HCT116 (cell line): ENCODE results near the gene PKP1. TPM values are rescaled to one million over a fixed set of nuclear protein-coding genes. Genes with fewer than 3 reads are reported as not detected.

Experiments
- ATAC-seq: fragments of 200-7000 bp; cut with Tn5 transposase; 2 replicates; pipeline ENCODE4 v1.9.1; 2020; ENCODE audit warnings: mild to moderate bottlenecking, moderate library complexity
- BruUV-seq: library from RNA; stranded (reverse); fragments of 400-500 nt; replicated peaks from 2 replicates; lab custom pipeline; 2021; lab: Mats Ljungman, UMichigan
- CTCF ChIA-PET: fragments of 300-600 bp; sonication (Branson Sonifier 250); formaldehyde crosslinking; loops from one replicate; lab custom pipeline; 2021; ENCODE audit warnings: antibody characterized with exemption; lab: Charles Lee
- POLR2A ChIA-PET: fragments of 300-600, 350-600 bp; sonication (Branson Sonifier 250); formaldehyde crosslinking; loops from one replicate; lab custom pipeline; 2021; ENCODE audit warnings: antibody characterized with exemption; lab: Charles Lee
- RAD21 ChIA-PET, 2 experiments: fragments of 300-600 bp; sonication (Branson Sonifier 250); formaldehyde crosslinking; loops; one replicate each; lab custom pipeline; 2023; ENCODE audit warnings: low total read pairs in 2 of 2; ENCODE audit not compliant: uncharacterized antibody in 2 of 2, unreplicated experiment in 2 of 2, low non-redundant PET in 1 of 2; lab: Charles Lee
- DNase-seq: peaks from one replicate; pipeline ENCODE4 v3.0.0-alpha.2; 2010; ENCODE audit warnings: low read depth, low spot score
- H2AFZ ChIP-seq: fragments of 200-600 bp; shearing (Covaris generic), sonication (generic); 2 replicates; pipeline ENCODE4 v1.6.1; 2017; ENCODE audit warnings: low read depth, mixed run types, mixed read lengths, antibody characterized with exemption, low read length; ENCODE audit not compliant: poor library complexity, severe bottlenecking
- H3K27ac ChIP-seq: 2 replicates; pipeline ENCODE4 v1.5.1; 2012; ENCODE audit warnings: low read depth, low read length
- H3K27me3 ChIP-seq: fragments of 200-600 bp; sonication (generic); 2 replicates; pipeline ENCODE4 v1.6.1; 2016; ENCODE audit warnings: mixed run types, low read length, mixed read lengths; ENCODE audit not compliant: insufficient read depth
- H3K36me3 ChIP-seq, 2 experiments: fragments of 200-500 bp in 1 of 2; fragments of 200-600 bp in 1 of 2; sonication (Bioruptor generic) in 1 of 2; sonication (generic) in 1 of 2; 2 replicates each; pipeline versions ENCODE4 v1.5.1 to v1.6.1; 2014 to 2016; ENCODE audit warnings: low read length in 2 of 2, inconsistent platforms in 1 of 2, mixed read lengths in 1 of 2, mixed run types in 1 of 2; ENCODE audit not compliant: insufficient read depth in 2 of 2, control insufficient read depth in 1 of 2
- H3K4me1 ChIP-seq, 2 experiments: fragments of 200-600 bp in 1 of 2; sonication (generic) in 1 of 2; 2 replicates each; pipeline versions ENCODE4 v1.5.1 to v1.6.1; 2012 to 2017; ENCODE audit warnings: low read length in 2 of 2, inconsistent platforms in 1 of 2, mild to moderate bottlenecking in 1 of 2, mixed read lengths in 1 of 2, mixed run types in 1 of 2, moderate library complexity in 1 of 2; ENCODE audit not compliant: insufficient read depth in 2 of 2, control insufficient read depth in 1 of 2
- H3K4me2 ChIP-seq: fragments of 200-600 bp; sonication (generic); 2 replicates; pipeline ENCODE4 v1.6.1; 2017; ENCODE audit warnings: mixed run types, low read length, mixed read lengths
- H3K4me3 ChIP-seq, 2 experiments: fragments of 200-600 bp in 1 of 2; sonication (generic) in 1 of 2; replicated peaks in 1 of 2; 2 replicates each; pipeline ENCODE4 v1.5.1; 2011 to 2016; ENCODE audit warnings: low read length in 2 of 2, control low read depth in 1 of 2, low read depth in 1 of 2, mild to moderate bottlenecking in 1 of 2, mixed read lengths in 1 of 2, mixed run types in 1 of 2
- H3K79me2 ChIP-seq: fragments of 200-600 bp; sonication (generic); 2 replicates; pipeline ENCODE4 v1.6.1; 2017; ENCODE audit warnings: mild to moderate bottlenecking, mixed run types, low read length, moderate library complexity, mixed read lengths; ENCODE audit not compliant: insufficient read depth
- H3K9ac ChIP-seq: fragments of 200-600 bp; sonication (generic); 2 replicates; pipeline ENCODE4 v1.6.1; 2016; ENCODE audit warnings: low read length, mixed read lengths
- H3K9me2 ChIP-seq: fragments of 200-600 bp; sonication (generic), shearing (Covaris generic); 2 replicates; pipeline ENCODE4 v1.6.1; 2017; ENCODE audit warnings: mixed run types, mild to moderate bottlenecking, moderate library complexity; ENCODE audit not compliant: insufficient read depth
- H3K9me3 ChIP-seq, 2 experiments: fragments of 200-500 bp in 1 of 2; fragments of 200-600 bp in 1 of 2; sonication (Bioruptor generic) in 1 of 2; sonication (generic) in 1 of 2; 2 replicates each; pipeline ENCODE4 v1.6.1; 2014 to 2017; ENCODE audit warnings: low read length in 2 of 2, mixed read lengths in 2 of 2, inconsistent platforms in 1 of 2, low read depth in 1 of 2, mild to moderate bottlenecking in 1 of 2, mixed run types in 1 of 2, moderate library complexity in 1 of 2; ENCODE audit not compliant: control insufficient read depth in 1 of 2, insufficient read depth in 1 of 2
- H4K20me1 ChIP-seq: fragments of 200-600 bp; sonication (generic), shearing (Covaris generic); 2 replicates; pipeline ENCODE4 v1.6.1; 2017; ENCODE audit warnings: mixed run types, mild to moderate bottlenecking, moderate library complexity; ENCODE audit not compliant: insufficient read depth
- FOSL1 ChIP-seq: IDR thresholded peaks from 2 replicates; pipeline ENCODE4 v1.6.1; 2012; ENCODE audit warnings: low read depth
- MAX ChIP-seq: IDR thresholded peaks from 2 replicates; pipeline ENCODE4 v1.6.1; 2012
- POLR2A ChIP-seq: IDR thresholded peaks from 2 replicates; pipeline ENCODE4 v1.7.0; 2011; ENCODE audit warnings: borderline replicate concordance; ENCODE audit not compliant: insufficient read depth, insufficient read length; ENCODE audit errors: extremely low read depth
- SIN3A ChIP-seq: IDR thresholded peaks from 2 replicates; pipeline ENCODE4 v1.6.1; 2012; ENCODE audit warnings: low read depth
- SP1 ChIP-seq: IDR thresholded peaks from 2 replicates; pipeline ENCODE4 v1.6.1; 2012; ENCODE audit warnings: low read depth
- ZBTB33 ChIP-seq: IDR thresholded peaks from 2 replicates; pipeline ENCODE4 v1.6.1; 2011; ENCODE audit warnings: mild to moderate bottlenecking, low read length, moderate library complexity; ENCODE audit not compliant: insufficient replicate concordance; ENCODE audit errors: extremely low read depth
- ZFX ChIP-seq: fragments of 450-650 bp; IDR thresholded peaks from 2 replicates; pipeline ENCODE4 v1.6.1; 2017
- intact Hi-C: fragments of 100-400 bp; cut with micrococcal nuclease; formaldehyde crosslinking; loops from 2 replicates; pipeline ENCODE4 v1.10.0; 2022
- total RNA-seq: library from RNA; stranded (reverse); gene quantifications from one replicate; pipeline ENCODE4 v1.2.1, GENCODE V29; 2021; ENCODE audit not compliant: unreplicated experiment

PKP1 gene
- total RNA-seq, 1 experiment from 2014 or later: 0.07 TPM

DNA sequence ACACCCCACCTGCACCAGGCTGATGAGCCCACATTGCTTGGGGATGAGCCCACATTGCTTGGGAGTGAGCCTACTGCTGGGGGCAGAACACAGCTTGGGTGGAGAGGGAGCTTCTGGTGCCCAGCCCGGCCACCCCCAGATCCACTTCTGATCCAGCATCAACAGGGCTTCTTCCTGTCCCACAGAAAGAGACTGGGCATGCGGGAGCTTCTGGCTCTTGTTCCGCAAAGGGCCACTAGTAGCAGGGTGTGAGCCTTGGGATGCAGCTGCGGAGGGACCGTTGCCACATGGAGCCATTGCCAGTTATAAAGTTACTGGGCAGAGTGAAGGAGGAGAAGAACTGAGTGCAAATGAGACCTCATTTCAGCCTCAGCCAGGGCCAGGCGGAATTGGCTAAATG is 36.3 kb downstream of the PKP1 start:
- H3K9me2 ChIP-seq: no peaks in the 10 kb centered on the region
- DNase-seq (no peak), ATAC-seq (no peak)
- TF ChIP-seq POLR2A: no peak
- TF ChIP-seq FOSL1: no peak
- TF ChIP-seq ZBTB33: no peak
- no peak for TF ChIP-seq MAX
- TF ChIP-seq ZFX: no peak
- H3K9ac ChIP-seq: no peak overlapping the region
- BruUV-seq: no TSS peak
- H3K4me3 ChIP-seq: no peak overlapping the region
- H3K27me3 ChIP-seq: no peaks in the 10 kb centered on the region
- no peaks in the 10 kb centered on the region for H3K4me1 ChIP-seq
- CTCF ChIA-PET: interaction anchor here (1.3 kb wide), 1 partner anchor 116 kb away, joined by 4 read pairs; no protein-coding TSS in a partner anchor
- POLR2A ChIA-PET: no interaction called here
- intact Hi-C loops: no loop called here
- no peaks in the 10 kb centered on the region for H3K9me3 ChIP-seq
- H4K20me1 ChIP-seq: no peaks in the 10 kb centered on the region
- H2AFZ ChIP-seq: no peak overlapping the region
- no peaks in the 10 kb centered on the region for H3K36me3 ChIP-seq
- H3K27ac ChIP-seq: no peak overlapping the region
- H3K79me2 ChIP-seq: no peaks in the 10 kb centered on the region
- H3K4me2 ChIP-seq: no peak overlapping the region
- RAD21 ChIA-PET: no interaction called here

DNA sequence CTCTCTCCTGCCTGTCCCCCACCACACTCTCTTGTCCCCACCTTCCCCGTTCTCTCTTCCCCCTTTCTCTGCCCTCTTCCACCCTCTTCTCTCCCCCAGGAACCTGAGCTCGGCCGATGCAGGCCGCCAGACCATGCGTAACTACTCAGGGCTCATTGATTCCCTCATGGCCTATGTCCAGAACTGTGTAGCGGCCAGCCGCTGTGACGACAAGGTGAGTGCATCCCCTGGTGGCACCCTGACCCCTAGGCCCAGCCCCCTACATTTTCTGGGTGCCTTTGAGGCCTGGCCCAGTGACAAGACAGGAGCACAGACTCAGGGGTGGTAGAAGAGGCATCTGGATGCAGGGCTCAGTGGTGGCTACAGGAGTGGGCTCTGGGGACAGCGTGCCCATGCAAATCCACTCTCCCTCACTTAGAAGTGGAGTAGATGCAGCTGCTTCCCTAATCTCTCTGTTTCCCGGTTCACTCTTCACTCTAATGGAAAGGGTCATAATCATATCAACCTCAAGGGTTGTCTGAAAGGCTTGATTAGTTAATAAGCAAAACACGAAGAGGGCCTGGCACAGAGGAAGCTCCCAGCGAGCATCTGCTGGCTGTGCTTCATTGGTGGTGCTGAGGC is 37.0 kb downstream of the PKP1 start:
- H2AFZ ChIP-seq: no peak overlapping the region
- no peaks in the 10 kb centered on the region for H3K4me1 ChIP-seq
- ATAC-seq (no peak), DNase-seq (no peak)
- H3K4me2 ChIP-seq: no peak overlapping the region
- no peaks in the 10 kb centered on the region for H3K9me2 ChIP-seq
- H3K27me3 ChIP-seq: no peaks in the 10 kb centered on the region
- POLR2A ChIA-PET: no interaction called here
- TF ChIP-seq SIN3A (no peak), SP1 (no peak)
- intact Hi-C loops: no loop called here
- no peaks in the 10 kb centered on the region for H4K20me1 ChIP-seq
- no TSS peak for BruUV-seq
- RAD21 ChIA-PET: no interaction called here
- no peaks in the 10 kb centered on the region for H3K36me3 ChIP-seq
- CTCF ChIA-PET: interaction anchor here (1.3 kb wide), 1 partner anchor 115 kb away, joined by 4 read pairs; no protein-coding TSS in a partner anchor
- H3K27ac ChIP-seq: no peak overlapping the region
- H3K9ac ChIP-seq: no peak overlapping the region
- no peaks in the 10 kb centered on the region for H3K9me3 ChIP-seq
- no peaks in the 10 kb centered on the region for H3K79me2 ChIP-seq
- H3K4me3 ChIP-seq: no peak overlapping the region
